GM19035 (cell line): ENCODE measurements around the gene FAM72A.
"Not testable (repeated sequence)": the region's sequence is repeated elsewhere in the genome, so short reads cannot be mapped to it uniquely, and the experiment has no call there.

Experiments used
- ATAC-seq: cut with Tn5 transposase; IDR thresholded peaks from one replicate; pipeline ENCODE4 v1.9.1; 2021; ENCODE audit not compliant: unreplicated experiment

Gene FAM72A

DNA sequence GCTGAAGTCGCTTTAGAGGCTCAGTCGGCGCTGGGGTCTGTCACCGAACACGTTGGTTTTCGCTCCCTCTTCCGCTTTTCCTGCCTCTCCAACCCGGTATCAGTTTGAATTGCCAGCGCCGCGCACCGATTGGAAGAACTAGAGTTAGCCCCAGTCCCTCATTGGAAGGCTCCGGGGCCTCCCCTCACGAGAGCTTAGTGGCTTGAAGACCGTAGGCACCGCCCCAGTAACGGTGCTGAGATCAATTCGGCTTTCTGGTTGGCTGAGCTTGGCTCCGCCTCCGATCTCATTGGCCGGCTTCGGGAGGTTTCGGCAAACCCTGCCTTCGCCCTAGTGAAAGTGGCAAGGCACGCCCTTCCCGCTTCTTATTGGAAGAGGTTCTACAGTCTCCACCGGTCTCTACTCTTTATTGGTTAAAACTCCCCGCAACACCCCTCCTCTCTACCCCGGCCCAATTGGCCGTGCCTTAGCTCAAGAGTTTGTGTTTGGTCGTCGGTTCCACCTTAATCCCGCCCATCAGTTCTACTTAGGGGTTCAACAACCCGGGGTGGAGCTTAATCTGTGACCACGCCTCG lies at the start of gene FAM72A:
TSS of gene FAM72A (minus strand) at position 51 of the 575 bp plus-strand sequence. CDS start 814 bp downstream, outside the sequence.
- peak; percentile 80 for ATAC-seq

DNA sequence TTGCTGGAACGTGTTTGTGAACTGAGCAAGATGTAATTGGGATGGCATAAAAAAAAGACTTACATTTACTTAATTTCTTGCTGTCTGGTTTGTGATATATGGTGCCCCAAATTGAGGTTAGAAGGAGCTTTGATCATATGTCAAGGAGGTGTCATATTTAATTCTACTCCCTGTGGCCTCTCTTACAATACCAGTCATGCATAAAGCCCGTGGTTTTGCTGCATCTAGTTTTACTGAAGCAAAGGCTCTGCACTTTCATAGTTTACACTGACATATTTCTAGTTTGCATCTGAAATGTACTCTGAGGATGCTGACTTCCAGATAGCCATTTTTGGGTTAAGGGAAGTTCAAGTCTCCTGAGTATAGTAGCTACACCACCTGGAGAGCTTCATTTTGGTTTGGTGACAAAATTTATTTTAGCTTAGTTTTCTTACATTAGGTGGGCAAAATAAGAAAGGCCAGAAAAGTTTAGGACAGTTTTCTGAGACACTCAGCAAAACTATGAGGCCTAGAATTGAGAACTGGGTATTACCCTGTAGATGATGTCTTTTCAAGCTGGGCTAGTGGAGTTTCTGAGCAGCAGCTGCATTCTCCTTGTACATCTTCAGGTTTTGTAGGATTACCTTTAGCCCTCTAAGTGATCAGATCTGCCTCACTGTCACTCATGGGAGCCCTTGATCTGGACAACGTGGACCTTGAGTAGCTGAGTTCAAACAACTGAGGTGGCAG lies 48.5 kb upstream of the FAM72A start:
- ATAC-seq, result not testable (repeated sequence)

DNA sequence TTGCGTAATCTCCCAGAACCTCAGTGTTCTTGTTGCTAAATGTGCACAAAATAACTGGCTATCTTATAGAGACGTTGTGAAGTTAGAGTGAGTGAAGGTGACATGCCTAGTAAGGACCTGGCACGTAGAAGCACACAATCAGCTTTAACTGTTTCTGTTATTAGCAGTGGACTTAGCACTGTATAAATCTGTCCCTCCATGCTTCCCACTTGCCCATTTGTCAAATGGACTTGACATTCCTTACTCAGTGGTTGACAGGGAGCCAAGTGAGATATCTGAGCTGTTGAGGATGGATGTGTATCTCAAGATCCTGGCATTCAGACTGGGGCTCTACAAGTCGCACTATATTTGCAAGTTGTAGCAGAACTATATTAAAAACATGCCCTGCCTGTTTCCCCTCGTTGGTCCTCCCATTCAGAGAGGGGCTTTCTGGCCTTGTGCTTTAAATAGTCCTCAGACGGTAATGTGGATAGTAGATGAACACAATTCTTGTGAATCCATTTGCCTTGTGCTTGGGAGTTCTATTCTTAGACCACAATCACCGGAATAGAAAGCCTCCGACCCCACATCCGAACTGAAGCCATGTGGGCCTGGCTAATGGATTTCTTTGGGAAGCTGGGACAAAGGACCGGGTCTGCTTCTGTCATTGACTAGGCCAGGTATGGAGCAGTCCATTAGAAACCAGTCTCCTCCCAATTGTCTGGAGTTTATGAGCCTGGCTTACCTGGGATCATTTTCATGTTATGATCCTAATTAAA lies 43.7 kb upstream of the FAM72A start:
- not testable (repeated sequence) for ATAC-seq

DNA sequence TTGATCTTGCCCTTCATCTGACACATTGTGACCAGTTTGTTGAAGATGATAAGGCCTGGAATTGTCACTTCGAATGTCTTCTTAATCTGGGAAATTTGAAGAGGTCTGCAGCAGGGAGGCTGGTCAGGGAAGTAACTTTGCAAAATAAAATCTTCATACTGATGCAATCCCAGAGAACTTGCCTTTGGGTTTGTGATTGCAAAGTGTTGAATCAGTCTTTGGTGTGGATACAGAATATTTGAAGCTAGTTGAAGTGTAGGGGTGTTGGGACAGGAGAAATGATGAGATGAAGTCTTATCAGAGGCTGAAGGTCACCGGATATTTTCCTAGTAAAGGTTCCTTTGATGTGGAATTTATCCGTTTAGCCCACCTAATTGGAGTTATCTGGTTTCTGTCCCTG lies 42.8 kb upstream of the FAM72A start:
- ATAC-seq, result not testable (repeated sequence)

DNA sequence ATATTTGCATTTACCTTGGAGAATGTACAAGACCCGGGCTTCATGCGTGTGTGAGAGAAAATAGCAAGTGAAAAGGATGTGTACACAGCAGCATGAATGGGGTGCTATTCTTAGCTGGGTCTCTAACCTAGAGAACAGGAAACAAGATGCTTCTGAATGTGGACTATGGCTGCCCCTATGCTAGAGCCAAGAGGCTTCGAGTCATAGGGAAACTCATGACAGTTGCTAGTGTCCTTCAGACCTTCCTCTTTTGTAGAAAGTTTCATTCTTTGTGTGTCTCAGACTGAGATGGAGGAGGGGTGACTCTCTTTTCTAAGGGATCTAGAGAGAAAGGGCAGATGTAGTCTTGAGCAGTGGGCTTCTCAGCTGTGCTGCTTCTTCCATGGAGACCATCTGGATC lies 40.7 kb upstream of the FAM72A start:
- ATAC-seq, result peak; percentile 96

DNA sequence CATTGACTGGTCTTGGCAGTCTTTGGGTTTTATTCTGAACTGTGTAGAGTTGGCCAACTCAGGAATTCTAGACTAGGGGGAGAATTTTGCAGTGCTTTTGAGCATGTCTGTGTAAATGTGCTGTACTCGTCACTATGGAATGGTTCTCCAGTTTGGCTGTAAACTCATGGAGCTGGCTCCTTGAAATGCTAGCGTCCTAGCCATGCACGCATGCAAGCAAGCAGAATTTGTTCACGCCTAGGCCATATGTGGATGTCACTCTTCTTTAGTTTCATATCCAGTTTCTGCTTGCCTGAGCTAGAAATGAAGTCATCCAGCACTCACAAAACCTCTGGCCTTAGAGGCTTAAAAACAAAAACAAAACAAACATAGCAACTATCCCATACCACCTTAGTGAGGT lies 37.6 kb upstream of the FAM72A start:
- ATAC-seq, result not testable (repeated sequence)

DNA sequence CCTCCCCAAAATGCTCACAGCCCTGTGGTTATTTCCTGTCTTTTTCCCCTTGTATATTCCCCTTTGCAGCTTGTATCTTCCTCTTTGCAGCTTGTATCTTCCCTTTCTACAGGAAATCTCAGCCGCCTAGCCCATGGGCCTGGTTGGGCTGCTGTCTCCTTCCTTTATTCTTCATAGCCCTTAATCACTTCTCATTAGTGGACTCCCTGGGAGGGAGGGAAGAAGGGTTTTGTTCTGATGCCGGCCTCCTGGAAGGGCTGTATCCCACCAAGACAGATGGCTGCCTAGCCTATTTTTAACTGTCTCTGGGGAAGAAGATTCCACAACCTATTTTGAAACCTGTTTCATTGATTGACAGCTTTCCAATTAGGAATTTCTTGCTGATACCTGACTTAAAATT lies 32.6 kb upstream of the FAM72A start:
- ATAC-seq, result not testable (repeated sequence)

DNA sequence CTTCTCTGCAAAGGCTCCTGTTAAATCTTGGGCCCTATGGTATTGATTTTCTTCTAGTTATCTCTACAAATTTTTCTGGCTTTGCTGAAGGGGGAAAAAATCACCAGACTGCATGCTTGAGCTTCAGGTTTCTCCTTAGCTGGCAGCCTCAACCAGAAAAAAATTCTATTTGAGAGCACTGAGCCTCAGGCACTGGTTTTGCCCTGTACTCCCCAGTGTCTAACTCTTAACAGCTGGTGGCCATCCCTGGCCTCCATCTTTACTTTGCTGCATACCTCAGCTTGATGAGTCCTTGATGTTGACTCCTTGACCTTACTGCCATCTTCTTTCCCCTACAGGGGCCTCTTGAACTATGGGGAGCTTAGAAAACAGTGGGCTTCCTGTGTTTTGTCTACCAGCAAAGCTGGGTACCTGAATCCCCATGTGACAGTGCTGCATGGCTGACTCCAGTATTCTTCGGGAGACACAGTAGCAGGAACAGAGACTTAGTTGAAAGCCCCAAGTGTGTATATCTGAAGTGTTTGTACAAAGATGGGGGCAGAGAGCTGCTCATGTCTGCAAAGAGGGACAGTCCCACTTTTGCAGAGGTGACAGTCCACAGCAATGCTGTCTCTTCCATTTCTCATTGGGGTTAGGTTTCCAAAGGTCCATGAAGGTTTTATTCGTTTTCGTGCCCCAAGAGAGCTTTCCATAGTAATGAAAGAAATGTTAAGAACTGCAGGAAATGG lies 31.7 kb upstream of the FAM72A start:
- not testable (repeated sequence) for ATAC-seq

DNA sequence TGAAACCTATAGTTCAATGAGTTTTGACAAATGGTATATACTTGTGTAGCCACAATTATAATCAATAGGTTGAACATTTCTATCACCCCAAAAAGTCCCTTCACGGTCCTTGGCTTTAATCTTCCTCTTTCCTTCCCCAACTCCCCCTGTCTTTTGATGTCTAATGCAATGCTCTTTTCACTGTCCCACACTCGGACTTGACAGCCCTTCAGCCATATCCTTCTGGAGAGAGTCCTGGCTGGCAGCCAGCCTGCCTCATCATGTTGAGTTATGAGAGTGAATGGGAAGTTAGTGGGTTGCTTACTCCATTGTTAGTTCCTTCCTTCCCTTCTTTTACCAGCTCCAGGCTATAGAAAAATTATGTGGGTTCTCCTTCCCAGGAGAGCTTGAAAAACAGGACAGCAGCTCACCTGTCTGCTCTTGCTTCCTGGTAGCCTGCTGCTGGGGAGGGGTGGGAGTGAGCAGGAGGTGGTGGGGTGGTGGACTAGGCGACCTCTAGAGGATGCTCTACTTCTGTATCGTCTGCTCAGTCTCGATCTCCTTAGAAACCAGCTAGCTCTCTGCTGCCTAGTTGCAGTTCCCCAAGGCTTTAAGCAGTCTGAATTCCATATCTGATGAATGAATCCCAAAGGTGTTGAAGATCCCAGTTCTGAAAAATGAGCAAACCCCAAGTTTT lies 30.5 kb upstream of the FAM72A start:
- not testable (repeated sequence) for ATAC-seq

DNA sequence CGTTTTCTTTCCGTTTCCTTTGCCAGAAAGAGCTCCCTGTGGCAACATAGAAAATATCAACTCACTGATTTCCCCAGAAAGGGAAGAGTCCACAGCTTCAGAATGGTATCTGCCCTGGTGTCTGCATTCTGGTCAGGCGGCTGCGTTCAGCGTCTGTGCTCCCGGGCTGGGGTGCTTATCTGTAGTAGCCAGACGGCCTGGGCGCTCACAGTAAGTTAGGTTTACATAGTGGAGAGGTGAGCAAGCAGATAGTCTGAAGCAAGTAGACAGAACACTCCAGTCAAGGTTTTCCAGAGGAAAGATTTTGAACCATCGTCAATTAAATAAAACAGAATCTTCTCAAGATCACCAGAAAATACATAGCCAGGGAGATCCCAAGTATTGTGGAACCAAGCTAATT lies 29.4 kb upstream of the FAM72A start:
- ATAC-seq, result not testable (repeated sequence)

DNA sequence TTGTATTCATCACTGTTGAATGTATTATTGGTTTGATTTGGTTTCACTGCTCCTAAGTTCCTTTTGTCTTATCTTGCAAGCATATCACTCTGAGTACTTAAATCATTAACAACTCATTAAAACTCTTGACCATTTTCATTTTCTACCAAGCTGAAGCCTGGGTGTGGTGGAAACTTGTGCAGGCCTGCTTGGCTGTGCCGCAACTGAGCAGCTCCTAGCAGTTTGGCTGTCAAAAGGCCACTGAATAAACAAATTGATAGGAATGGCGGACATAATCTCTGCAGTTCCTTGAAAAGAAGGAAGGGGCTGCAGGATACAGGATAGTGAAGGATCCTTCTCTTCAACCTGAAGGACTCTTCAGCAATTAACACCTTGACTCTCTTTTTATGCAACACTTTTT lies 26.6 kb upstream of the FAM72A start:
- ATAC-seq, result not testable (repeated sequence)

DNA sequence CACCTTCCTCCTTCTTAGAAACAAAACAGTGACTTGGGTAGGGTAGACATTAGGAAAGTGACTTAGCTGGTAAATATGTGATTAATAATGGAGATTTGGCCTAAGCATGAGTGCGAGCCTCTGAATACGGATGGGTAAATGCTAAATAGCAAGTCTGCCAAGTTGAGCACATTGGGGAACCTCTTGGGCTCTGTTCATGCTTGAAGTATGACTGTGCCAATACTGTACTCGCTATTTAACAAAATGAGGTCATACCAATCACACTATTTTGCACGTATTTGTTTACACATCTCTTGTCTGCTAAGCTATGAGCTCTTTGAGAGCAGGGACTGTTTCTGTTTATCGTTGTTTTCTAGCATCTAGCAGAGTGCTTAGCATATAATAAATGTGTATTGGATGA lies 24.2 kb upstream of the FAM72A start:
- not testable (repeated sequence) for ATAC-seq

DNA sequence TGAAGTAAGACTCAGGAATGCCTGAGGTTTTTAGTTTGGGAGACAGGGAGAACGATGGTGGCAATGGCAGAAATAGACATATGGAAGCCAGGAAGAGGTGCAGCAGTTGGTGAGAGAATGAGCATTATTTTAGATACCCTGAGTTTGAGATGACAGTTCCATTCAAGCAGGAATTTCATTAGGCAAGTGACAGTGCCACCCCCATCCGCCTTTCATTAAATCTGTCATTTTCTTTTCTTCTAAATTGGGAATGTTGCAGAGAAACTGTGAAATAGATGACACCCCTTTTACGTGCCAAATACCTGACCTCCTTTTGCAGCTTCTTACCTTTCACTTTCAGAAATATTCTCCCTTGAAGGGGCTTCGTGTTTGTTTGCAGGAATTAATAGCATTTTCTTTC lies 22.7 kb upstream of the FAM72A start:
- ATAC-seq, result not testable (repeated sequence)

DNA sequence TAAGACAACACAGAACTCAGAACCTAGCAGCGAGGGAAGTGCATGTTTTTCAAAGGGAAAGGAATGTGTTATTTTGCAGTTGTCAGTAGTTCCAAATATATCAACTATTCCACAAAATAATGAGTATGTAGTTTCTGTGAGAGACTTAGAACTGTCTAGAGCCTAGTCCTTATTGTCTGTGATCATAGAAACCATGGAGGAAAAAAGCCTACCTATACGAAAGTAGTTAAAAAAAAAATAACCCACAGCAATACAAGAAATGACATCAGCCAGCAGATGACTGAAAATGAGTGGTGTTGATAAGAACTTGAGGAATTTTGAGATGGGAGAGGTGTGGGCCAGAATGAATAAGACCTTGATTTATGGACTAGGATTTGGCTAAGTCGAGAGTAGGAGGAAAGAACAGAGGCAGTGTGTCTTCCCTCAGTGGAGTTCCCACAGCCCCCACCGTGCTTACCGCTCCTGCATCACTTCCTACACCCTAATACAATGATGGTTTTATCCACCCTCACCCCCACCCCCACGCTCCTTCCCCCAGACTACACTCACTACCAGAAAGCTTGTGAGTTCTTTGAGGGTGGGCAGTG lies 21.6 kb upstream of the FAM72A start:
- ATAC-seq, result not testable (repeated sequence)

DNA sequence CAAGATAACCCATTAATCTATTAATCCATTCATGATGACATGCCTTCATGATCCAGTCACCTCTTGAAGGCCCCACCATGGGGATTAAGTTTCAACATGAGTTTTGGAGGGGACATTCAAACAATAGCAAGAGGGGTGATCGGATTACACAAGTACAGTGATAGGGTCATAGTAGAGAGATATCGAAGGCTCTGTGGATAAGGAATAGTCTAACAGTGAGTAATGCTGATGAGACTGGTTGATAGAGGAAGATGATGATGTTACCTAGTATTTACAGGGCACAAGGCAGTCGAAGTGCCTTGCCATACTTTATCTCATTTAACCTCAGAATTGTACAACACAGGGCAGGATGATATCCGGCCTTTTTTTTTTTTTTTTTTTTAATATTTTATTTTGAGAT lies 18.9 kb upstream of the FAM72A start:
- not testable (repeated sequence) for ATAC-seq

DNA sequence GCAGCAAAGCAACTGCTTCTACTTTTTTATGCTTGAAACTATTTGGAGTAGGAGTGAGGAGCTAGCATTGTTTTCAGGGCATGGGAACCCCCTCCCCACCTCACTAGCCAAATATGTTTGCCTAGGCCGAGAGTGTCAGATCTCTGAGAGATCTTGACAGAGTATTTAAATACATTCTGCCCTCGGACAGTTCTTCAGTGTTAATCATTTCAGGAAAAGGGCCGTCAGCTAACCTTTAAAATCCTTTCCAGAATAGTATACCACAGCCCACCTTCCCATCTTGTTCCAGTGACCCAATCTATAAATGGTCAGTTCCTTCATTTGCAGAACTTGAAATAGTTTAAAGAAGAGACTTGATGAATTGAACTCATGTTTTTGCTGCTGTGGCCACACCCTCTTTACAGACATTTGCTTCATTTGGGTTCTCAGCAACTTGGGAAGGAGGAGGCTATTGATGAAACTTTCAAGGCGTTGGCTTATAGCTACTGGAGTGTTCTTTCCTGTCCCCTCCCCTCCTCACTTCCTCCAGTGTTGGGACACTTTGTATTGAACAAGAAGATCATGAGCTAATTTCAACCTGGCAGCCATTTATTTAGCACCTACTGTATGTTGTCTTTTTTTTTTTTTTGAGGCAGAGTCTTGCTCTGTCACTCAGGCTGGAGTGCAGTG lies 17.8 kb upstream of the FAM72A start:
- not testable (repeated sequence) for ATAC-seq

DNA sequence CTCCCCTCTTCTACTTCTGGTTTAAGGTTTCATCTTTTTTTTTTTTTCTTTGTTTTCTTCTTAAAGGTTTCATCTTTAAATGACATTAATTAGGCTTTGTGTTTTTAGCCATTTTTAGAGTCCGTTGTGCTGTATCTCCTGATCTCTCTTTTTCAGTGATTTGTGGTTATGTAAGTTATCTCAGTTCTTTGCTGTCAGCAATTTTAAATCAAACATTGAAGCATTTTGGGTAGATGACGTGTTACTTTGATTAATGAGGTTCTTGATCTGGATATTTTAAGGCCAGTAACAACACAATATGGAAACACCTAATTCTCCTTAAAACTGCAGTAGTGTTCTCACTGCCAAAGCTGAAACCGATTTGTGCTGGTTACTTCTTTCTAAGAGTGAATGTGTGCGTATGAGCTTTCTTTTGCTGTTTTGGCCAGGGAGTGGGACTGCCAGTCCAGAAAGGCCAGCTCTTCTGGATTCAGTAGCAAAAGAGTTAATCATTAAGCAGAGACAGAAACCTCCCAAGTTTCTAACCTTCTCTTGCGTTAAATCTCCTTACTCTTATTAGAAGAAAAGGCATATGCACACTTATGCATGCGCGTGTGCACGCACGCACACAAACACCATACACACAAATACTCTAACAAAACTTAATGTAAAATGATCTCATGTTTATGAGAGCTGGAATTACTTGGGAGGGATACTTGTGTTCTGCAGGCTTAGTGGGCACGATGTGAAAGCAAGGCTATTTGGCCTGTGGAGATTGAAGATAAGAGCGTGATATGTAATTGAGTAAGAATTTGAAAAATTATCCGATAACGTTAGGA lies 17.1 kb upstream of the FAM72A start:
- ATAC-seq, result not testable (repeated sequence)

DNA sequence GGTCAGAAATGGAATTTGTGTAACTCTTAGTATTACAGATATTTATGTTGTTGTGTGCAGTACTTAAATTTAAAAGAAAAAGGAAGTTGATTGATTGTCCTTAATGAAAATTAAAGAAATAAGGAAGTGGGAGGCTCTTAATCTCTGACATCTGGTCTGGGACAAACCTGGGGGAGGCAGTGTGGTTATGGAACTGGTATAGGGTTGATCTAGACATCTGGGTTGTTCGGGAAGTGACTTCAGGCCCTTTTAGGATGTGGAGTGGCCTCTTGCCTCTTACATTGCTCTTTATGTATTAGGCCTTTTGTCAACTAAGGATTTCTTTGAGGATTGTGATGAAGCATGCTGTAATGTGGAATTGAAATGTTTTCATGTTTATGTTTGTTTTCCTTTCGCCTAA lies 16.1 kb upstream of the FAM72A start:
- ATAC-seq, result not testable (repeated sequence)

DNA sequence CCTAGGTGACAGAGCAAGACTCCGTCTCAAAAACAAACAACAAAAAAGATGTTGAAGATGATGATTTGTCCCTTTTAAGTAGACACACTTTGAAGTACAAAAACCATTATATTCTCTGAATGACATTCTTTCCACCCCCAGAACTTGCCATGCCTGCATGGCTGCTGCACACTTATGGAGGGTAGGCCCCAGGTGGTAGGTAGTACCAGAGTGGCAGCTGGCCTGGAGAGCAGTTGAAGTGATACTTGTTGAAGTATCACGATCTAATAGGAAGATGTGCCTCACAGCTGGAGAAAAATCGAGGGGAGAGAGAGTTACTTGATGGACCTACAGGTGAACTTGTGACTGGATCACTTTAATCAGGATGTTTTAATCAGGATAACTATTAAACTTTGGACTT lies 15.6 kb upstream of the FAM72A start:
- ATAC-seq, result not testable (repeated sequence)
